MM.1S (cell line): ENCODE measurements around the gene VGLL3.

Experiments
- DNase-seq: peaks from one replicate; pipeline ENCODE4 v3.0.0-alpha.2; 2015
- H2AFZ ChIP-seq: fragments of 300-600 bp; sonication (generic); 2 replicates; pipeline ENCODE4 v1.6.0; 2016; ENCODE audit warnings: antibody characterized with exemption, low read length
- H3F3A ChIP-seq: fragments of 300-600 bp; sonication (generic); 2 replicates; pipeline ENCODE4 v1.6.1; 2016; ENCODE audit warnings: mild to moderate bottlenecking, antibody characterized with exemption, low read length, moderate library complexity, mixed read lengths; ENCODE audit not compliant: insufficient read depth
- H3K27ac ChIP-seq: fragments of 300-600 bp; sonication (generic); 2 replicates; pipeline ENCODE4 v1.5.1; 2016; ENCODE audit warnings: mild to moderate bottlenecking, low read length
- H3K27me3 ChIP-seq: fragments of 300-600 bp; sonication (generic); replicated peaks from 2 replicates; pipeline ENCODE4 v1.6.0; 2016; ENCODE audit warnings: low read length; ENCODE audit not compliant: insufficient read depth
- H3K36me3 ChIP-seq: fragments of 300-600 bp; sonication (generic); replicated peaks from 2 replicates; pipeline ENCODE4 v1.6.1; 2016; ENCODE audit warnings: mild to moderate bottlenecking, low read length, mixed read lengths; ENCODE audit not compliant: insufficient read depth
- H3K4me1 ChIP-seq: fragments of 300-600 bp; sonication (generic); 2 replicates; pipeline ENCODE4 v1.6.1; 2016; ENCODE audit warnings: low read length, mixed read lengths
- H3K4me2 ChIP-seq: fragments of 300-600 bp; sonication (generic); 2 replicates; pipeline ENCODE4 v1.6.0; 2016; ENCODE audit warnings: low read depth, low read length
- H3K4me3 ChIP-seq: fragments of 300-600 bp; sonication (generic); 2 replicates; pipeline ENCODE4 v1.5.1; 2016; ENCODE audit warnings: low read length, mixed read lengths
- H3K79me2 ChIP-seq: fragments of 300-600 bp; sonication (generic); 2 replicates; pipeline ENCODE4 v1.6.1; 2016; ENCODE audit warnings: mixed run types, low read length, mixed read lengths
- H3K9ac ChIP-seq: fragments of 300-600 bp; sonication (generic); 2 replicates; pipeline ENCODE4 v1.6.1; 2016; ENCODE audit warnings: low read length, mixed read lengths
- H3K9me2 ChIP-seq: fragments of 300-600 bp; sonication (generic); replicated peaks from 2 replicates; pipeline ENCODE4 v1.6.1; 2016; ENCODE audit warnings: mild to moderate bottlenecking, low read length, mixed read lengths; ENCODE audit not compliant: insufficient read depth
- H3K9me3 ChIP-seq: fragments of 300-600 bp; sonication (generic); replicated peaks from 2 replicates; pipeline ENCODE4 v1.6.1; 2016; ENCODE audit warnings: mild to moderate bottlenecking, low read length, mixed read lengths; ENCODE audit not compliant: insufficient read depth
- H4K20me1 ChIP-seq: fragments of 300-600 bp; sonication (generic); 2 replicates; pipeline ENCODE4 v1.6.1; 2016; ENCODE audit warnings: mild to moderate bottlenecking, low read length, moderate library complexity, mixed read lengths; ENCODE audit not compliant: insufficient read depth
- CTCF ChIP-seq: fragments of 300-600 bp; sonication (generic); IDR thresholded peaks from 2 replicates; pipeline ENCODE4 v1.5.1; 2016; ENCODE audit warnings: antibody characterized with exemption, low read length, mixed read lengths
- EZH2 ChIP-seq: fragments of 300-600 bp; sonication (generic); optimal IDR thresholded peaks from 2 replicates; pipeline ENCODE3; 2017; ENCODE audit warnings: low read depth, mild to moderate bottlenecking, antibody characterized with exemption, low read length, mixed read lengths
- EZH2phosphoT487 ChIP-seq: fragments of 300-600 bp; sonication (generic); IDR thresholded peaks from 2 replicates; pipeline ENCODE4 v1.6.1; 2018; ENCODE audit warnings: antibody characterized with exemption, low read length

The VGLL3 gene

GRCh38 chr3:86986671-86987420, 4.1 kb downstream of the VGLL3 start:
- Histone ChIP-seq H4K20me1 (no peaks in the 10 kb centered on the region), H3K9me2 (no peaks in the 10 kb centered on the region), H3K27ac (no peak overlapping the region), H3K4me1 (no peaks in the 10 kb centered on the region), H3F3A (no peaks in the 10 kb centered on the region), H3K79me2 (no peaks in the 10 kb centered on the region), H2AFZ (no peak overlapping the region), H3K9ac (no peak overlapping the region), H3K4me2 (no peak overlapping the region), H3K9me3 (no peaks in the 10 kb centered on the region), H3K4me3 (no peak overlapping the region), H3K36me3 (no peaks in the 10 kb centered on the region), H3K27me3 (no peaks in the 10 kb centered on the region)
- no peak for TF ChIP-seq CTCF
- TF ChIP-seq EZH2, result no peak
- no peak for TF ChIP-seq EZH2phosphoT487
- DNase-seq, result no peak

GRCh38 chr3:86985181-86985826, 5.6 kb downstream of the VGLL3 start:
- H3K4me3 ChIP-seq, result no peak overlapping the region
- H3K9me2 ChIP-seq, result no peaks in the 10 kb centered on the region
- no peaks in the 10 kb centered on the region for H4K20me1 ChIP-seq
- no peak overlapping the region for H3K27ac ChIP-seq
- no peaks in the 10 kb centered on the region for H3K27me3 ChIP-seq
- H3K9ac ChIP-seq, result no peak overlapping the region
- no peak overlapping the region for H2AFZ ChIP-seq
- no peaks in the 10 kb centered on the region for H3F3A ChIP-seq
- no peaks in the 10 kb centered on the region for H3K36me3 ChIP-seq
- H3K4me1 ChIP-seq, result no peaks in the 10 kb centered on the region
- no peak for TF ChIP-seq EZH2
- no peak for TF ChIP-seq EZH2phosphoT487
- no peak for TF ChIP-seq CTCF
- H3K79me2 ChIP-seq, result no peaks in the 10 kb centered on the region
- DNase-seq, result no peak
- H3K4me2 ChIP-seq, result no peak overlapping the region
- H3K9me3 ChIP-seq, result no peaks in the 10 kb centered on the region

GRCh38 chr3:86984271-86984670, 6.7 kb downstream of the VGLL3 start:
- no peaks in the 10 kb centered on the region for H3K36me3 ChIP-seq
- H4K20me1 ChIP-seq, result no peaks in the 10 kb centered on the region
- TF ChIP-seq CTCF (no peak), EZH2 (no peak), EZH2phosphoT487 (no peak)
- H3K9me2 ChIP-seq, result no peaks in the 10 kb centered on the region
- no peaks in the 10 kb centered on the region for H3F3A ChIP-seq
- H2AFZ ChIP-seq, result no peak overlapping the region
- H3K4me2 ChIP-seq, result no peak overlapping the region
- DNase-seq, result no peak
- no peak overlapping the region for H3K4me3 ChIP-seq
- no peaks in the 10 kb centered on the region for H3K27me3 ChIP-seq
- H3K4me1 ChIP-seq, result no peaks in the 10 kb centered on the region
- H3K9ac ChIP-seq, result no peak overlapping the region
- no peaks in the 10 kb centered on the region for H3K9me3 ChIP-seq
- H3K79me2 ChIP-seq, result no peaks in the 10 kb centered on the region
- no peak overlapping the region for H3K27ac ChIP-seq
